ENCODE data around the gene POLR2M.
A peak's percentile ranks its signal among the peaks of the same experiment; 100 is the strongest.

Gene POLR2M

GRCh38 chr15:57686657-57687056 lies 19.9 kb upstream of the POLR2M start:
- H3K4me3 ChIP-seq (ENCODE audit: control insufficient read depth, low read depth, low read length): no peak overlapping the region
- peak; percentile 39 for DNase-seq (ENCODE audit: low read depth)
- TF ChIP-seq CTCF (conservative IDR thresholded peaks at IDR 0.05; ENCODE audit: control insufficient read depth, insufficient read depth, low read depth, low read length): no peak

GRCh38 chr15:57690341-57690966 lies 16.1 kb upstream of the POLR2M start:
- no peak for DNase-seq (ENCODE audit: low read depth)
- no peak overlapping the region for H3K4me3 ChIP-seq (ENCODE audit: control insufficient read depth, low read depth, low read length)
- TF ChIP-seq CTCF (conservative IDR thresholded peaks at IDR 0.05; ENCODE audit: control insufficient read depth, insufficient read depth, low read depth, low read length): no peak

- no peak overlapping the region for H3K4me3 ChIP-seq (ENCODE audit: control insufficient read depth, low read depth, low read length)
- DNase-seq (ENCODE audit: low read depth): no peak
- TF ChIP-seq CTCF (conservative IDR thresholded peaks at IDR 0.05; ENCODE audit: control insufficient read depth, insufficient read depth, low read depth, low read length): no peak
Observed at GRCh38 chr15:57691082-57691481, 15.4 kb upstream of the POLR2M start.

GRCh38 chr15:57692709-57693108 lies 13.8 kb upstream of the POLR2M start:
- TF ChIP-seq CTCF (conservative IDR thresholded peaks at IDR 0.05; ENCODE audit: control insufficient read depth, insufficient read depth, low read depth, low read length): no peak
- H3K4me3 ChIP-seq (ENCODE audit: control insufficient read depth, low read depth, low read length): no peak overlapping the region
- DNase-seq (ENCODE audit: low read depth): peak; percentile 64

GRCh38 chr15:57694279-57694678 lies 12.2 kb upstream of the POLR2M start:
- peak; percentile 46 for DNase-seq (ENCODE audit: low read depth)

GRCh38 chr15:57696146-57696545 lies 10.4 kb upstream of the POLR2M start:
- no peak for DNase-seq (ENCODE audit: low read depth)
- H3K4me3 ChIP-seq (ENCODE audit: control insufficient read depth, low read depth, low read length): no peak overlapping the region
- no peak for TF ChIP-seq CTCF (conservative IDR thresholded peaks at IDR 0.05; ENCODE audit: control insufficient read depth, insufficient read depth, low read depth, low read length)

More at GRCh38 chr15:57694279-57694678, 12.2 kb upstream of the POLR2M start:
- no peak for TF ChIP-seq CTCF (conservative IDR thresholded peaks at IDR 0.05; ENCODE audit: control insufficient read depth, insufficient read depth, low read depth, low read length)
- no peak overlapping the region for H3K4me3 ChIP-seq (ENCODE audit: control insufficient read depth, low read depth, low read length)

- no peak overlapping the region for H3K4me3 ChIP-seq (ENCODE audit: control insufficient read depth, low read depth, low read length)
- TF ChIP-seq CTCF (conservative IDR thresholded peaks at IDR 0.05; ENCODE audit: control insufficient read depth, insufficient read depth, low read depth, low read length): no peak
- DNase-seq (ENCODE audit: low read depth): no peak
Observed at GRCh38 chr15:57697588-57697987, 8.9 kb upstream of the POLR2M start.

Measured in fibroblast of mammary gland (primary cell).